Gastroesophageal sphincter (tissue), 3 donors: Measurements from ENCODE around the gene FAM228B.

Source experiments
- EP300 ChIP-seq: sonication (generic); formaldehyde crosslinking; IDR thresholded peaks from one replicate; pipeline ENCODE4 v1.6.1; 2017; ENCODE audit warnings: antibody characterized with exemption, mild to moderate bottlenecking
- POLR2A ChIP-seq, 2 donors: fragments of 450-650 bp; IDR thresholded peaks; one replicate each; pipeline ENCODE4 v1.6.1; 2017; ENCODE audit warnings: antibody characterized with exemption in 2 of 2, mild to moderate bottlenecking in 2 of 2, moderate library complexity in 1 of 2
- POLR2AphosphoS5 ChIP-seq: sonication (generic); formaldehyde crosslinking; IDR thresholded peaks from one replicate; pipeline ENCODE4 v1.6.1; 2017; ENCODE audit warnings: antibody characterized with exemption
- TF ChIP-seq, protein P1 (sequence below), 4 experiments: fragments of 200-600 bp in 2 of 4; fragments of 450-650 bp in 2 of 4; sonication (generic) in 1 of 4; IDR thresholded peaks; one replicate each; pipeline ENCODE4 v1.5.1; 2017 to 2019; ENCODE audit warnings: antibody characterized with exemption in 4 of 4, mild to moderate bottlenecking in 2 of 4, moderate library complexity in 2 of 4

DNA sequence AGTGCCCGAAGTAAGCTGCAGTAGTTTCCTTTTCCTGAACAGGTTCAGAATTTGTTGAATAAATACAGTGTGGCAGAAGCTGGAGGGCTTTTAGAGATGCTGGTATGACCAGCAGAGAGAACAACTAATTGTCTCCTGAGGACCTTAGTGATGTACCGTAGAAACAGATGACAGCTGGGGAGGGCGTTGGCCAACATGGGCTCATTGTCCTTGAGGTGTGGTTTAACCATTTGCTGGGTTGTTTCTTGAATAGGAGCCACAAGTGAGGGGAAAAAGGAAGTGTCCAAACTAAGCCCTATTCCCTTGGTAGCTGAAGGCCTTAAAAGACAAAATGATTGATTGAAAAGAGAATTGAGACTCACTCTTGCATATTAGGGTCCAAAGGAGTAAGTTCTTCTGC lies 39.9 kb downstream of the FAM228B start:
- TF ChIP-seq POLR2A (IDR thresholded peaks at IDR 0.05): no peak
- TF ChIP-seq, protein P1, sequence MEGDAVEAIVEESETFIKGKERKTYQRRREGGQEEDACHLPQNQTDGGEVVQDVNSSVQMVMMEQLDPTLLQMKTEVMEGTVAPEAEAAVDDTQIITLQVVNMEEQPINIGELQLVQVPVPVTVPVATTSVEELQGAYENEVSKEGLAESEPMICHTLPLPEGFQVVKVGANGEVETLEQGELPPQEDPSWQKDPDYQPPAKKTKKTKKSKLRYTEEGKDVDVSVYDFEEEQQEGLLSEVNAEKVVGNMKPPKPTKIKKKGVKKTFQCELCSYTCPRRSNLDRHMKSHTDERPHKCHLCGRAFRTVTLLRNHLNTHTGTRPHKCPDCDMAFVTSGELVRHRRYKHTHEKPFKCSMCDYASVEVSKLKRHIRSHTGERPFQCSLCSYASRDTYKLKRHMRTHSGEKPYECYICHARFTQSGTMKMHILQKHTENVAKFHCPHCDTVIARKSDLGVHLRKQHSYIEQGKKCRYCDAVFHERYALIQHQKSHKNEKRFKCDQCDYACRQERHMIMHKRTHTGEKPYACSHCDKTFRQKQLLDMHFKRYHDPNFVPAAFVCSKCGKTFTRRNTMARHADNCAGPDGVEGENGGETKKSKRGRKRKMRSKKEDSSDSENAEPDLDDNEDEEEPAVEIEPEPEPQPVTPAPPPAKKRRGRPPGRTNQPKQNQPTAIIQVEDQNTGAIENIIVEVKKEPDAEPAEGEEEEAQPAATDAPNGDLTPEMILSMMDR (IDR thresholded peaks at IDR 0.05): no peak
- TF ChIP-seq POLR2AphosphoS5: no peak
- TF ChIP-seq EP300: no peak
